ENCODE results near the gene PLB1.

DNA sequence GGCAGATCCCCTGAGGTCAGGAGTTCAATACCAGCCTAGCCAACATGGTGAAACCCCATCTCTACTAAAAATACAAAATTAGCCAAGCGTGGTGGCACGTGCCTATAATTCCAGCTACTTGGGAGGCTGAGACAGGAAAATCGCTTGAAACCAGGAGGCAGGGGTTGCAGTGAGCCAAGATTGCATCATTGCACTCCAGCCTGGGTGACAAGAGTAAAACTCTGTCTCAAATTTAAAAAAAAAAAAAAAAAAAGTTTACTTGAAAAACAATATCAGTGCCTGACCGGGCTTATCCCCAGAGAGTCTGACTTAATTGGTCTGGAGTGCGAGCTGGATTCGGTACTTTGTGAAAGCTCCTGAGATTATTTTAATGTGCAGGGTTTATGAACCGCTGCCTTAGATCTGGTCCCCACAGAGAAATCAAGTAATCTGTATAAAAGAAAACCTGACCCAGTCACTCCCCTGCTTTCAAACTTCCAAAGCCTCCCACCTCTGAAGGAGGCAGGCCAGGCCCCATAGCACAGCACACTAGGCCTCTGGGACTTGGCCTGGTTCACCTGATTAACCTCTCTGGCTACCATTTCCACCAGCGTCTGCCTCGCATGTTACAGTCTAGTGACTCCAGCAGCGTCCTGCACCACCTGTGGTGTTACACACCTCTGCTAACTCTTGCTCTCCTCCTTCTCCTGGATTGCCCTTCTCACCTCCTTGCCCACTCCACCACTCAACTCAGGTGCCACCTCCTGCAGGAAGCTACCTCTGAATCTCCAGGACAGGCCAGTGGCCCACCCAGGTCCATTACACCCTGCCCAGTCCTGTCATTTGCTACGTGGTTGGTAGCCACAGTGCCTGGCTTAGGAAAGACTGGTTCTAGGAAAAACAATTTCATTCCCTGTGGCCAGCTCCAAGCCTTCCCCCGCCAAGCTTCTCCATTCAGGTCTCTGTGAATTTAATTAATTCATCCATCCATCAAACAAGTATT is 141.5 kb downstream of the PLB1 start:
- TF ChIP-seq NFIC (IDR thresholded peaks at IDR 0.05), result 0 out of 2 replicates have a peak, but pooled peaks have one; percentile 29
- TF ChIP-seq, protein P1, sequence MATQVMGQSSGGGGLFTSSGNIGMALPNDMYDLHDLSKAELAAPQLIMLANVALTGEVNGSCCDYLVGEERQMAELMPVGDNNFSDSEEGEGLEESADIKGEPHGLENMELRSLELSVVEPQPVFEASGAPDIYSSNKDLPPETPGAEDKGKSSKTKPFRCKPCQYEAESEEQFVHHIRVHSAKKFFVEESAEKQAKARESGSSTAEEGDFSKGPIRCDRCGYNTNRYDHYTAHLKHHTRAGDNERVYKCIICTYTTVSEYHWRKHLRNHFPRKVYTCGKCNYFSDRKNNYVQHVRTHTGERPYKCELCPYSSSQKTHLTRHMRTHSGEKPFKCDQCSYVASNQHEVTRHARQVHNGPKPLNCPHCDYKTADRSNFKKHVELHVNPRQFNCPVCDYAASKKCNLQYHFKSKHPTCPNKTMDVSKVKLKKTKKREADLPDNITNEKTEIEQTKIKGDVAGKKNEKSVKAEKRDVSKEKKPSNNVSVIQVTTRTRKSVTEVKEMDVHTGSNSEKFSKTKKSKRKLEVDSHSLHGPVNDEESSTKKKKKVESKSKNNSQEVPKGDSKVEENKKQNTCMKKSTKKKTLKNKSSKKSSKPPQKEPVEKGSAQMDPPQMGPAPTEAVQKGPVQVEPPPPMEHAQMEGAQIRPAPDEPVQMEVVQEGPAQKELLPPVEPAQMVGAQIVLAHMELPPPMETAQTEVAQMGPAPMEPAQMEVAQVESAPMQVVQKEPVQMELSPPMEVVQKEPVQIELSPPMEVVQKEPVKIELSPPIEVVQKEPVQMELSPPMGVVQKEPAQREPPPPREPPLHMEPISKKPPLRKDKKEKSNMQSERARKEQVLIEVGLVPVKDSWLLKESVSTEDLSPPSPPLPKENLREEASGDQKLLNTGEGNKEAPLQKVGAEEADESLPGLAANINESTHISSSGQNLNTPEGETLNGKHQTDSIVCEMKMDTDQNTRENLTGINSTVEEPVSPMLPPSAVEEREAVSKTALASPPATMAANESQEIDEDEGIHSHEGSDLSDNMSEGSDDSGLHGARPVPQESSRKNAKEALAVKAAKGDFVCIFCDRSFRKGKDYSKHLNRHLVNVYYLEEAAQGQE (IDR thresholded peaks at IDR 0.05; ENCODE audit: low read depth), result no peak
- TF ChIP-seq CEBPB (IDR thresholded peaks at IDR 0.05), result peak; percentile 77
- 0 out of 2 replicates have a peak, but pooled peaks have one; percentile 11 for TF ChIP-seq YY1 (IDR thresholded peaks at IDR 0.05; ENCODE audit: low read depth)
- TF ChIP-seq, protein P2, sequence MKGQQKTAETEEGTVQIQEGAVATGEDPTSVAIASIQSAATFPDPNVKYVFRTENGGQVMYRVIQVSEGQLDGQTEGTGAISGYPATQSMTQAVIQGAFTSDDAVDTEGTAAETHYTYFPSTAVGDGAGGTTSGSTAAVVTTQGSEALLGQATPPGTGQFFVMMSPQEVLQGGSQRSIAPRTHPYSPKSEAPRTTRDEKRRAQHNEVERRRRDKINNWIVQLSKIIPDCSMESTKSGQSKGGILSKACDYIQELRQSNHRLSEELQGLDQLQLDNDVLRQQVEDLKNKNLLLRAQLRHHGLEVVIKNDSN (IDR thresholded peaks at IDR 0.05), result 0 out of 2 replicates have a peak, but pooled peaks have one; percentile 46
- TF ChIP-seq FOXM1 (IDR thresholded peaks at IDR 0.05; ENCODE audit: borderline replicate concordance, low read depth), result no peak
- no peak; the same call in 1 of the 2 replicates for TF ChIP-seq TCF12 (IDR thresholded peaks at IDR 0.05; ENCODE audit: low read depth)
- TF ChIP-seq EP300 (IDR thresholded peaks at IDR 0.05; ENCODE audit: borderline replicate concordance), result no peak
- no peak for TF ChIP-seq TAF1 (IDR thresholded peaks at IDR 0.05; ENCODE audit: low read depth)
